Hepatocyte (in vitro differentiated cells): ENCODE measurements around the gene KDM4B. TPM values are rescaled to one million over a fixed set of nuclear protein-coding genes. Genes with fewer than 3 reads are reported as not detected.

Experiments used
- DNase-seq: peaks from one replicate; pipeline ENCODE4 v3.0.0-alpha.2; 2016; ENCODE audit warnings: low spot score
- H2AFZ ChIP-seq: fragments of 200-600 bp; sonication (generic); 2 replicates; pipeline ENCODE4 v1.6.0; 2016; ENCODE audit warnings: antibody characterized with exemption, mild to moderate bottlenecking
- H3K27ac ChIP-seq: fragments of 200-600 bp; sonication (generic); 2 replicates; pipeline ENCODE4 v1.5.1; 2016; ENCODE audit warnings: mild to moderate bottlenecking
- H3K27me3 ChIP-seq: fragments of 200-600 bp; sonication (generic); 2 replicates; pipeline ENCODE4 v1.6.1; 2016
- H3K36me3 ChIP-seq: fragments of 200-600 bp; sonication (generic); replicated peaks from 2 replicates; pipeline ENCODE4 v1.5.1; 2016; ENCODE audit warnings: low read depth; ENCODE audit not compliant: insufficient read depth
- H3K4me1 ChIP-seq: fragments of 200-600 bp; sonication (generic); 2 replicates; pipeline ENCODE4 v1.5.1; 2016; ENCODE audit warnings: mild to moderate bottlenecking, moderate library complexity; ENCODE audit not compliant: insufficient read depth
- H3K4me2 ChIP-seq: fragments of 200-600 bp; sonication (generic); 2 replicates; pipeline ENCODE4 v1.6.0; 2016
- H3K4me3 ChIP-seq: fragments of 200-600 bp; sonication (generic); 2 replicates; pipeline ENCODE4 v1.5.1; 2016; ENCODE audit warnings: mild to moderate bottlenecking
- H3K79me2 ChIP-seq: fragments of 200-600 bp; sonication (generic); 2 replicates; pipeline ENCODE4 v1.6.0; 2017; ENCODE audit warnings: mild to moderate bottlenecking
- H3K9me2 ChIP-seq: fragments of 200-600 bp; sonication (generic); replicated peaks from 2 replicates; pipeline ENCODE4 v1.6.0; 2017; ENCODE audit warnings: mild to moderate bottlenecking; ENCODE audit not compliant: insufficient read depth
- H3K9me3 ChIP-seq: fragments of 200-600 bp; sonication (generic); 2 replicates; pipeline ENCODE4 v1.5.1; 2016; ENCODE audit warnings: low read depth, mild to moderate bottlenecking
- H4K20me1 ChIP-seq: fragments of 200-600 bp; sonication (generic); 2 replicates; pipeline ENCODE4 v1.6.0; 2016; ENCODE audit warnings: mild to moderate bottlenecking; ENCODE audit not compliant: insufficient read depth, poor library complexity, severe bottlenecking
- EZH2 ChIP-seq: fragments of 200-600 bp; sonication (generic); IDR thresholded peaks from 2 replicates; pipeline ENCODE4 v1.6.1; 2016; ENCODE audit warnings: antibody characterized with exemption, mild to moderate bottlenecking, borderline replicate concordance
- EZH2phosphoT487 ChIP-seq: fragments of 200-600 bp; sonication (generic); IDR thresholded peaks from one replicate; pipeline ENCODE4 v1.6.1; 2018; ENCODE audit warnings: antibody characterized with exemption, mild to moderate bottlenecking, low read depth, moderate library complexity; ENCODE audit not compliant: unreplicated experiment, severe bottlenecking
- WGBS: methylation state at CpG from one replicate; pipeline ENCODE4 v1.1.6; 2016; ENCODE audit warnings: low lambda C conversion rate; ENCODE audit errors: missing lambda C conversion rate; 5-methylcytosine and 5-hydroxymethylcytosine counted together
- polyA plus RNA-seq: library from polyadenylated mRNA; unstranded; fragments of >200 nt; fragmentation: Nextera tagmentation; extraction: Ambion mirVana; gene quantifications from 2 replicates; pipeline ENCODE4 v1.2.1, GENCODE V29; 2016
- total RNA-seq: library from RNA; depleted of rRNA; stranded (reverse); fragments of >200 nt; gene quantifications from 2 replicates; pipeline ENCODE4 v1.2.3, GENCODE V29; 2014
- TF ChIP-seq, protein P1 (sequence below): fragments of 200-600 bp; sonication (generic); IDR thresholded peaks from 2 replicates; pipeline ENCODE4 v1.5.1; 2016; ENCODE audit warnings: antibody characterized with exemption, mild to moderate bottlenecking; ENCODE audit not compliant: poor library complexity

The KDM4B gene
- total and polyA plus RNA-seq, 2 experiments from 2014 or later = 22.2 to 29.6 TPM

DNA sequence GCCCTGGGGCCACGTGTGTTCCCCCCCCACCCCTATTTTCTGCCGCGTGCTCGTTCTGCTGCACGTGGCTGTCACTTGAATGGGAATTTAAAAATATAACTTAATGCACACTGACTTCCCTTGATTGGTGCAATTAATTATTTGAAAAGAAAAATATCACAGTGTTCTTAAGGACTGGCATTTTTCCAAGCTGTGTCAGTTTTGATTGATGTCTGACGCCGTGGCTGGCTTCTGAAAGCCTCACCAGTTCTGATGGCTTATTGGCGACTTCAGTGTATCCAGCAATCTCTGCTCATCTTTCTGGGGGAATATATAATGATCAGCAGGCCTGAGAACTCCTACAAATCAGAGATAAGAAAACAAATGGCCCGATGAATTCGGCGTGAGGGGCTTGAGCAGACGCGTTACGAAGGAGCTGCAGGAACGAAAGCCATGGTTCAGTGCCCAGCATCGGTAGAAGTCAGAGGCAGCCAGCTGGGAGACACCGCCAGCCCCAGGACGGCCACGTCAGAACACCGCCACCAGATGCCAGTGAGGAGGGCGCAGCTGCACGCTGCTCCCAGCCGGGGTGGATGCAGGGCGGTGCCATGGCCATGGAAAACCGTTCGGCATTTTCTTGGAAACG is 111.2 kb downstream of the KDM4B start:
- WGBS = 96% methylated on average over 27 of the region's 27 CpGs
- H4K20me1 ChIP-seq = no peaks in the 10 kb centered on the region
- no peak for DNase-seq

DNA sequence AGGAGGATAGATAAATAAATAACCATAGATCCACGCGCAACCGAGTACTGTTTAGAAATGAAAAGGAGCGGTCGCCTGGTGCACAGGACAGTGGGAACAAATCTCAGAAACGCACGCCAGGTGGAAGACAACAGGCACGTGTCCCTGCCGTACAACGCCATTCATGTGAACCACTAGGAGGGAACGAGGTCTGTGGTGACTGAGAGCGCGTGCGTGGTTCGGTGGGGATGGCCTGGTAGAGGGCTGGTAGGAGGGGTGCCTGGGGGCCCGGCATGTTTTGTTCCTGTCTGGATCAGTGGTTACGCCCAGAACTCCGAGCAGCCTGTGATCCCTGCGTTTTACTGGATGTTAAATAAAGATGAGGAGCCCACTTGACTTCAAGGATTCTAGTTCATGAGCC is 111.9 kb downstream of the KDM4B start:
- H3K27ac ChIP-seq = no peak overlapping the region
- H3K4me1 ChIP-seq = no peaks in the 10 kb centered on the region
- no peaks in the 10 kb centered on the region for H3K9me3 ChIP-seq
- H4K20me1 ChIP-seq = no peaks in the 10 kb centered on the region
- TF ChIP-seq, protein P1, sequence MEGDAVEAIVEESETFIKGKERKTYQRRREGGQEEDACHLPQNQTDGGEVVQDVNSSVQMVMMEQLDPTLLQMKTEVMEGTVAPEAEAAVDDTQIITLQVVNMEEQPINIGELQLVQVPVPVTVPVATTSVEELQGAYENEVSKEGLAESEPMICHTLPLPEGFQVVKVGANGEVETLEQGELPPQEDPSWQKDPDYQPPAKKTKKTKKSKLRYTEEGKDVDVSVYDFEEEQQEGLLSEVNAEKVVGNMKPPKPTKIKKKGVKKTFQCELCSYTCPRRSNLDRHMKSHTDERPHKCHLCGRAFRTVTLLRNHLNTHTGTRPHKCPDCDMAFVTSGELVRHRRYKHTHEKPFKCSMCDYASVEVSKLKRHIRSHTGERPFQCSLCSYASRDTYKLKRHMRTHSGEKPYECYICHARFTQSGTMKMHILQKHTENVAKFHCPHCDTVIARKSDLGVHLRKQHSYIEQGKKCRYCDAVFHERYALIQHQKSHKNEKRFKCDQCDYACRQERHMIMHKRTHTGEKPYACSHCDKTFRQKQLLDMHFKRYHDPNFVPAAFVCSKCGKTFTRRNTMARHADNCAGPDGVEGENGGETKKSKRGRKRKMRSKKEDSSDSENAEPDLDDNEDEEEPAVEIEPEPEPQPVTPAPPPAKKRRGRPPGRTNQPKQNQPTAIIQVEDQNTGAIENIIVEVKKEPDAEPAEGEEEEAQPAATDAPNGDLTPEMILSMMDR = no peak
- no peak for TF ChIP-seq EZH2
- no peak for TF ChIP-seq EZH2phosphoT487
- H3K27me3 ChIP-seq = no peaks in the 10 kb centered on the region
- no peaks in the 10 kb centered on the region for H3K9me2 ChIP-seq
- H3K79me2 ChIP-seq = no peaks in the 10 kb centered on the region
- no peaks in the 10 kb centered on the region for H3K36me3 ChIP-seq
- H3K4me3 ChIP-seq = no peak overlapping the region
- no peak overlapping the region for H2AFZ ChIP-seq
- WGBS = 98% methylated on average over 19 of the region's 19 CpGs
- DNase-seq = no peak
- H3K4me2 ChIP-seq = no peak overlapping the region

More for the DNA sequence above, 111.2 kb downstream of the KDM4B start:
- H3K4me3 ChIP-seq = no peak overlapping the region
- H3K9me3 ChIP-seq = no peaks in the 10 kb centered on the region
- H3K27me3 ChIP-seq = no peaks in the 10 kb centered on the region
- TF ChIP-seq EZH2phosphoT487 (no peak), EZH2 (no peak)
- TF ChIP-seq, protein P1 = no peak
- no peak overlapping the region for H3K27ac ChIP-seq
- H3K9me2 ChIP-seq = no peaks in the 10 kb centered on the region
- no peak overlapping the region for H3K4me2 ChIP-seq
- no peaks in the 10 kb centered on the region for H3K4me1 ChIP-seq
- H3K79me2 ChIP-seq = no peaks in the 10 kb centered on the region
- no peaks in the 10 kb centered on the region for H3K36me3 ChIP-seq
- H2AFZ ChIP-seq = no peak overlapping the region

DNA sequence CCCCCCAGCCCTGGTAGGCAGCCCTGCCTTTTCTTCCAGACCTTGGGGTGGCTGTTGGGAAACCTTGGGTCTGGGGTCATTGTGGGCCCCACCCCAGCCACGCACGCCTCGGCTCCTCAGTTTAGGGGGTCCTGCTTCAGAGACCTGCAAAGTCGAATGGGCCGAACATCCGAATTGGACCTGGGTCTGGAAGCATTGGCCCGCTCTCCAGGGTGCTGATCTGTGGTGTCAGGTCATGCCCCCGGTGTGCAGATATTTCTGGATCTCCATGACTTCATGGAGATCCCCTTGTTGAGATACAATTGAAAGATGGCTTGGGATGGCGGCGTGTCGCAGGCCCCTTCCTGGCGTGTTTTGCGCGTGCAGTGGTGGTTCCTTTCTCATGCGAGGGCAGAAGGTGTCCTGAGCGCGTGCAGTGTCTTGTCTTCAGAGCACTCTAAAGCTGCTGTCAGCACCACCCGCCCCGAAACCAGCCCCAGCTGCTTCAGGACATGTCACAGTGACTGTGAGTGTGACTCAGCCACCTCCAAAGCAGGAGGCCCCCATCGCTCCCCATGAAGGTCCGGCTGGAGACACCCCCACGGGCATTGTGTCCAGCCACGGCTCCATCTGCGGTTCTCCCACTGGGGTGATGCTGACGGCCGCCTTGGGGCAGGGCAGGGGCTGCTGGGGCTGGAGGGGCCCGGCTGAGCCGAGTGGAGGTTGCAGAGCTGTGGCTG is 112.7 kb downstream of the KDM4B start:
- DNase-seq = no peak
- Histone ChIP-seq H4K20me1 (no peaks in the 10 kb centered on the region), H3K9me2 (no peaks in the 10 kb centered on the region), H3K4me1 (no peaks in the 10 kb centered on the region), H3K79me2 (no peaks in the 10 kb centered on the region), H3K27me3 (no peaks in the 10 kb centered on the region), H3K4me3 (no peak overlapping the region), H3K36me3 (no peaks in the 10 kb centered on the region), H3K9me3 (no peaks in the 10 kb centered on the region), H2AFZ (no peak overlapping the region), H3K27ac (no peak overlapping the region), H3K4me2 (no peak overlapping the region)
- TF ChIP-seq EZH2 (no peak), EZH2phosphoT487 (no peak)
- TF ChIP-seq, protein P1 = no peak
- 86% methylated on average over 28 of the region's 28 CpGs for WGBS
